Karpas-422 (cell line): Measurements from ENCODE around the gene RARA. TPM values are rescaled to one million over a fixed set of nuclear protein-coding genes. Genes with fewer than 3 reads are reported as not detected.
"Not testable (repeated sequence)": the region's sequence is repeated elsewhere in the genome, so short reads cannot be mapped to it uniquely, and the experiment has no call there.

Experiments
- DNase-seq: peaks from one replicate; pipeline ENCODE4 v3.0.0-alpha.2; 2015
- H2AFZ ChIP-seq: fragments of 200-600 bp; sonication (generic); 2 replicates; pipeline ENCODE4 v1.6.1; 2014; ENCODE audit warnings: antibody characterized with exemption, low read length, mixed read lengths
- H3K27ac ChIP-seq: fragments of 200-600 bp; sonication (generic); 2 replicates; pipeline ENCODE4 v1.5.1; 2014; ENCODE audit warnings: mild to moderate bottlenecking, low read length, moderate library complexity
- H3K27me3 ChIP-seq: fragments of 200-600 bp; sonication (generic); 2 replicates; pipeline ENCODE4 v1.6.1; 2014; ENCODE audit warnings: low read length, mixed read lengths
- H3K36me3 ChIP-seq: fragments of 200-600 bp; sonication (generic); 2 replicates; pipeline ENCODE4 v1.6.1; 2014; ENCODE audit warnings: low read length, mixed read lengths; ENCODE audit not compliant: insufficient read depth
- H3K4me1 ChIP-seq: fragments of 200-600 bp; sonication (generic); 2 replicates; pipeline ENCODE4 v1.6.1; 2014; ENCODE audit warnings: mild to moderate bottlenecking, low read length, mixed read lengths
- H3K4me2 ChIP-seq: fragments of 200-600 bp; sonication (generic); 2 replicates; pipeline ENCODE4 v1.6.1; 2014; ENCODE audit warnings: low read length, low read depth, mild to moderate bottlenecking; ENCODE audit not compliant: poor library complexity, severe bottlenecking
- H3K4me3 ChIP-seq: fragments of 200-600 bp; sonication (generic); 2 replicates; pipeline ENCODE4 v1.5.1; 2014; ENCODE audit warnings: mild to moderate bottlenecking, antibody characterized with exemption, low read length, mixed read lengths
- H3K79me2 ChIP-seq: fragments of 200-600 bp; sonication (generic); 2 replicates; pipeline ENCODE4 v1.6.1; 2014; ENCODE audit warnings: mild to moderate bottlenecking, low read length, mixed read lengths
- H3K9ac ChIP-seq: fragments of 200-600 bp; sonication (generic); 2 replicates; pipeline ENCODE4 v1.6.0; 2014; ENCODE audit warnings: low read length
- H3K9me2 ChIP-seq: fragments of 200-600 bp; sonication (generic), shearing (Covaris generic); replicated peaks from 2 replicates; pipeline ENCODE4 v1.6.0; 2014; ENCODE audit warnings: mild to moderate bottlenecking, low read length, moderate library complexity; ENCODE audit not compliant: insufficient read depth
- H3K9me3 ChIP-seq: fragments of 300-700, 200-600 bp; sonication (generic); 2 replicates; pipeline ENCODE4 v1.6.1; 2014; ENCODE audit warnings: low read length, mixed read lengths
- H4K20me1 ChIP-seq: fragments of 200-600 bp; sonication (generic); 2 replicates; pipeline ENCODE4 v1.6.1; 2014; ENCODE audit warnings: mild to moderate bottlenecking, antibody characterized with exemption, low read length, low read depth; ENCODE audit not compliant: insufficient read depth
- total RNA-seq: library from RNA; depleted of rRNA; stranded (reverse); fragments of >200 nt; shearing (Covaris generic); gene quantifications from 2 replicates; pipeline ENCODE4 v1.2.3, GENCODE V29; 2014; ENCODE audit warnings: low replicate concordance

Gene RARA
- total RNA-seq, 1 experiment from 2014 or later: 21.8 TPM

GRCh38 chr17:40376541-40376940 is 67.6 kb downstream of the RARA start:
- DNase-seq, H3K9me2 ChIP-seq: not testable (repeated sequence)

GRCh38 chr17:40377832-40378231 is 68.9 kb downstream of the RARA start:
- Histone ChIP-seq H3K27me3 (no peaks in the 10 kb centered on the region), H3K4me2 (no peak overlapping the region), H3K27ac (no peak overlapping the region), H2AFZ (no peak overlapping the region), H3K4me1 (no peaks in the 10 kb centered on the region), H3K9ac (no peak overlapping the region), H4K20me1 (no peaks in the 10 kb centered on the region), H3K9me3 (no peaks in the 10 kb centered on the region), H3K4me3 (no peak overlapping the region), H3K79me2 (no peaks in the 10 kb centered on the region), H3K9me2 (no peaks in the 10 kb centered on the region), H3K36me3 (no peaks in the 10 kb centered on the region)
- no peak for DNase-seq

More at GRCh38 chr17:40376541-40376940, 67.6 kb downstream of the RARA start:
- H3K9ac ChIP-seq, H3K36me3 ChIP-seq, H3K4me3 ChIP-seq, H3K9me3 ChIP-seq, H3K4me1 ChIP-seq, H4K20me1 ChIP-seq, H2AFZ ChIP-seq, H3K27me3 ChIP-seq, H3K79me2 ChIP-seq, H3K27ac ChIP-seq, H3K4me2 ChIP-seq: not testable (repeated sequence)

- Histone ChIP-seq H3K27me3 (no peaks in the 10 kb centered on the region), H3K79me2 (no peaks in the 10 kb centered on the region), H3K36me3 (no peaks in the 10 kb centered on the region), H2AFZ (no peak overlapping the region), H3K9ac (no peak overlapping the region), H3K9me3 (no peaks in the 10 kb centered on the region), H3K9me2 (no peaks in the 10 kb centered on the region), H3K4me2 (no peak overlapping the region), H4K20me1 (no peaks in the 10 kb centered on the region), H3K4me1 (no peaks in the 10 kb centered on the region), H3K4me3 (no peak overlapping the region), H3K27ac (no peak overlapping the region)
- no peak for DNase-seq
Measured at GRCh38 chr17:40378966-40379365, 70.0 kb downstream of the RARA start.

GRCh38 chr17:40382251-40382650 is 73.3 kb downstream of the RARA start:
- H3K79me2 ChIP-seq: no peaks in the 10 kb centered on the region
- DNase-seq: no peak
- H3K4me2 ChIP-seq: no peak overlapping the region
- no peak overlapping the region for H2AFZ ChIP-seq
- H3K9ac ChIP-seq: no peak overlapping the region
- no peaks in the 10 kb centered on the region for H3K9me3 ChIP-seq
- no peak overlapping the region for H3K27ac ChIP-seq
- H3K9me2 ChIP-seq: no peaks in the 10 kb centered on the region
- H3K4me3 ChIP-seq: no peak overlapping the region
- no peaks in the 10 kb centered on the region for H4K20me1 ChIP-seq
- no peaks in the 10 kb centered on the region for H3K36me3 ChIP-seq
- H3K4me1 ChIP-seq: no peaks in the 10 kb centered on the region
- H3K27me3 ChIP-seq: no peaks in the 10 kb centered on the region

GRCh38 chr17:40386555-40386954 is 77.6 kb downstream of the RARA start:
- H3K9me3 ChIP-seq, H3K9ac ChIP-seq, H3K4me1 ChIP-seq, H3K9me2 ChIP-seq, DNase-seq, H3K27me3 ChIP-seq, H4K20me1 ChIP-seq, H3K27ac ChIP-seq, H3K4me3 ChIP-seq, H3K4me2 ChIP-seq, H2AFZ ChIP-seq, H3K79me2 ChIP-seq: not testable (repeated sequence)
- H3K36me3 ChIP-seq: peaks cover 34% of the 10 kb centered on the region; the same call in 1 of the 2 replicates

GRCh38 chr17:40399185-40399584 is 90.2 kb downstream of the RARA start:
- Histone ChIP-seq H3K4me1 (no peaks in the 10 kb centered on the region), H3K9ac (no peak overlapping the region), H3K4me2 (no peak overlapping the region), H3K79me2 (0 out of 2 replicates have a peak, but pooled peaks cover 2% of the 10 kb centered on the region), H3K9me3 (no peaks in the 10 kb centered on the region), H3K9me2 (no peaks in the 10 kb centered on the region), H4K20me1 (no peaks in the 10 kb centered on the region), H3K4me3 (no peak overlapping the region), H2AFZ (no peak overlapping the region), H3K27ac (no peak overlapping the region), H3K27me3 (no peaks in the 10 kb centered on the region), H3K36me3 (peaks cover 76% of the 10 kb centered on the region)
- DNase-seq: peak; percentile 81

- Histone ChIP-seq H3K27ac (no peak overlapping the region), H3K4me1 (no peaks in the 10 kb centered on the region), H3K4me2 (no peak overlapping the region), H4K20me1 (no peaks in the 10 kb centered on the region), H3K9ac (no peak overlapping the region), H2AFZ (no peak overlapping the region), H3K9me2 (no peaks in the 10 kb centered on the region), H3K9me3 (no peaks in the 10 kb centered on the region), H3K79me2 (0 out of 2 replicates have a peak, but pooled peaks cover 2% of the 10 kb centered on the region), H3K4me3 (no peak overlapping the region), H3K36me3 (peaks cover 82% of the 10 kb centered on the region), H3K27me3 (no peaks in the 10 kb centered on the region)
- DNase-seq: no peak
Measured at GRCh38 chr17:40402668-40403067, 93.7 kb downstream of the RARA start.

- Histone ChIP-seq H3K27ac (no peak overlapping the region), H3K36me3 (peaks cover 83% of the 10 kb centered on the region), H4K20me1 (no peaks in the 10 kb centered on the region), H3K27me3 (no peaks in the 10 kb centered on the region), H2AFZ (no peak overlapping the region), H3K79me2 (peaks cover 5% of the 10 kb centered on the region; the same call in 1 of the 2 replicates), H3K9me2 (no peaks in the 10 kb centered on the region), H3K9me3 (no peaks in the 10 kb centered on the region), H3K4me1 (no peaks in the 10 kb centered on the region), H3K4me3 (no peak overlapping the region), H3K4me2 (no peak overlapping the region), H3K9ac (no peak overlapping the region)
- no peak for DNase-seq
Measured at GRCh38 chr17:40404003-40404402, 95.0 kb downstream of the RARA start.
